Endothelial cell (in vitro differentiated cells): Measurements from ENCODE around the gene KCNMA1. TPM values are rescaled to one million over a fixed set of nuclear protein-coding genes. Genes with fewer than 3 reads are reported as not detected.

Experiments
- DNase-seq: peaks from one replicate; pipeline ENCODE4 v3.0.0; 2021; ENCODE audit warnings: low spot score
- H3K27ac Mint-ChIP-seq: one replicate; pipeline ENCODE4 v1.8.0; 2021; ENCODE audit warnings: mixed read lengths, inconsistent platforms; ENCODE audit not compliant: unreplicated experiment
- H3K27me3 Mint-ChIP-seq: one replicate; pipeline ENCODE4 v1.8.0; 2021; ENCODE audit warnings: mild to moderate bottlenecking, moderate library complexity, mixed read lengths, inconsistent platforms; ENCODE audit not compliant: unreplicated experiment
- H3K36me3 Mint-ChIP-seq: one replicate; pipeline ENCODE4 v1.8.0; 2021; ENCODE audit warnings: mild to moderate bottlenecking, low read depth, mixed read lengths, inconsistent platforms; ENCODE audit not compliant: unreplicated experiment
- H3K4me1 Mint-ChIP-seq: one replicate; pipeline ENCODE4 v1.8.0; 2021; ENCODE audit warnings: mild to moderate bottlenecking, mixed read lengths, inconsistent platforms; ENCODE audit not compliant: unreplicated experiment
- H3K4me3 Mint-ChIP-seq: one replicate; pipeline ENCODE4 v1.8.0; 2021; ENCODE audit warnings: mild to moderate bottlenecking, mixed read lengths, inconsistent platforms; ENCODE audit not compliant: unreplicated experiment
- H3K9me3 Mint-ChIP-seq: one replicate; pipeline ENCODE4 v1.8.0; 2021; ENCODE audit warnings: mixed read lengths, inconsistent platforms; ENCODE audit not compliant: unreplicated experiment
- CTCF ChIP-seq: fragments of 200-600 bp; sonication (generic); IDR thresholded peaks from one replicate; pipeline ENCODE4 v1.5.0; 2021; ENCODE audit warnings: antibody characterized with exemption; ENCODE audit not compliant: unreplicated experiment
- total RNA-seq: library from RNA; stranded (reverse); fragmentation: NEBNext Ultra II Directional; extraction: Animal tissue kit (Norgen Biotek cat#: 25700); gene quantifications from one replicate; pipeline ENCODE4 v1.2.1, GENCODE V29; 2021; ENCODE audit not compliant: unreplicated experiment

Gene KCNMA1
- total RNA-seq, 1 donor from 2014 or later, result 5.1 TPM

GRCh38 chr10:77457266-77457665, 180.3 kb downstream of the KCNMA1 start:
- peaks cover 6% of the 10 kb centered on the region for H3K4me1 Mint-ChIP-seq
- peaks cover 7% of the 10 kb centered on the region for H3K27me3 Mint-ChIP-seq
- H3K36me3 Mint-ChIP-seq, result no peaks in the 10 kb centered on the region
- H3K4me3 Mint-ChIP-seq, result no peak overlapping the region
- DNase-seq, result no peak
- TF ChIP-seq CTCF, result no peak
- H3K27ac Mint-ChIP-seq, result no peak overlapping the region
- H3K9me3 Mint-ChIP-seq, result no peaks in the 10 kb centered on the region

GRCh38 chr10:77456414-77456813, 181.2 kb downstream of the KCNMA1 start:
- H3K4me3 Mint-ChIP-seq, result no peak overlapping the region
- no peak overlapping the region for H3K27ac Mint-ChIP-seq
- no peaks in the 10 kb centered on the region for H3K36me3 Mint-ChIP-seq
- H3K4me1 Mint-ChIP-seq, result peaks cover 11% of the 10 kb centered on the region
- H3K9me3 Mint-ChIP-seq, result no peaks in the 10 kb centered on the region
- peaks cover 2% of the 10 kb centered on the region for H3K27me3 Mint-ChIP-seq
- no peak for DNase-seq
- TF ChIP-seq CTCF, result no peak

- Mint-ChIP-seq H3K36me3 (no peaks in the 10 kb centered on the region), H3K27me3 (peaks cover 2% of the 10 kb centered on the region), H3K4me1 (peaks cover 11% of the 10 kb centered on the region), H3K27ac (no peak overlapping the region), H3K4me3 (no peak overlapping the region), H3K9me3 (no peaks in the 10 kb centered on the region)
- no peak for TF ChIP-seq CTCF
- DNase-seq, result no peak
These were observed 182.0 kb downstream of the KCNMA1 start for GRCh38 chr10:77455561-77455960.

GRCh38 chr10:77452952-77453564, 184.6 kb downstream of the KCNMA1 start:
- no peak overlapping the region for H3K27ac Mint-ChIP-seq
- TF ChIP-seq CTCF, result no peak
- no peak overlapping the region for H3K4me3 Mint-ChIP-seq
- H3K27me3 Mint-ChIP-seq, result peaks cover 2% of the 10 kb centered on the region
- peaks cover 11% of the 10 kb centered on the region for H3K4me1 Mint-ChIP-seq
- no peaks in the 10 kb centered on the region for H3K9me3 Mint-ChIP-seq
- no peaks in the 10 kb centered on the region for H3K36me3 Mint-ChIP-seq
- DNase-seq, result no peak

- Mint-ChIP-seq H3K27ac (no peak overlapping the region), H3K4me3 (no peak overlapping the region), H3K4me1 (peaks cover 6% of the 10 kb centered on the region), H3K36me3 (no peaks in the 10 kb centered on the region), H3K9me3 (no peaks in the 10 kb centered on the region), H3K27me3 (no peaks in the 10 kb centered on the region)
- TF ChIP-seq CTCF, result no peak
- DNase-seq, result no peak
These were observed 185.7 kb downstream of the KCNMA1 start for GRCh38 chr10:77451886-77452285.
